SK-N-MC (cell line): ENCODE measurements around the gene KEAP1.
"Not testable (repeated sequence)": the region's sequence is repeated elsewhere in the genome, so short reads cannot be mapped to it uniquely, and the experiment has no call there.

ENCODE experiments used
- DNase-seq: peaks from one replicate; pipeline ENCODE4 v3.0.0-alpha.2; 2011; ENCODE audit warnings: low read depth, low spot score
- H3K27ac ChIP-seq: fragments of 200-600 bp; sonication (generic); 2 replicates; pipeline ENCODE4 v1.5.1; 2016; ENCODE audit warnings: mixed run types
- H3K36me3 ChIP-seq: fragments of 200-600 bp; sonication (generic); 2 replicates; pipeline ENCODE4 v1.6.1; 2017; ENCODE audit warnings: antibody characterized with exemption, low read length, mixed read lengths; ENCODE audit not compliant: insufficient read depth
- H3K4me3 ChIP-seq: fragments of 200-600 bp; sonication (generic); 2 replicates; pipeline ENCODE4 v1.5.1; 2016
- H3K9ac ChIP-seq: fragments of 200-600 bp; sonication (generic); 2 replicates; pipeline ENCODE4 v1.8.0; 2017; ENCODE audit warnings: mixed run types, mixed read lengths; ENCODE audit not compliant: insufficient read length
- H3K9me3 ChIP-seq: fragments of 200-600 bp; sonication (generic); 2 replicates; pipeline ENCODE4 v1.6.1; 2017; ENCODE audit warnings: low read depth, mild to moderate bottlenecking, antibody characterized with exemption, low read length, moderate library complexity, mixed read lengths
- EZH2 ChIP-seq: fragments of 200-600 bp; sonication (generic); IDR thresholded peaks from one replicate; pipeline ENCODE4 v1.6.1; 2017; ENCODE audit warnings: antibody characterized with exemption
- FOXP2 ChIP-seq: optimal IDR thresholded peaks from 2 replicates; pipeline ENCODE3; 2011; ENCODE audit warnings: mild to moderate bottlenecking, moderate library complexity; ENCODE audit not compliant: insufficient read depth; ENCODE audit errors: extremely low read length, control extremely low read depth
- POLR2AphosphoS5 ChIP-seq: IDR thresholded peaks from 2 replicates; pipeline ENCODE4 v1.6.1; 2012; ENCODE audit warnings: mild to moderate bottlenecking, low read depth, low read length, borderline replicate concordance

The KEAP1 gene

GRCh38 chr19:10532457-10532856 lies 29.3 kb upstream of the KEAP1 start:
- Histone ChIP-seq H3K9ac (no peak overlapping the region), H3K27ac (no peak overlapping the region), H3K4me3 (no peak overlapping the region), H3K36me3 (no peaks in the 10 kb centered on the region), H3K9me3 (no peaks in the 10 kb centered on the region)
- DNase-seq: no peak
- TF ChIP-seq POLR2AphosphoS5: no peak
- no peak for TF ChIP-seq FOXP2
- no peak for TF ChIP-seq EZH2

GRCh38 chr19:10526887-10527286 lies 23.7 kb upstream of the KEAP1 start:
- H3K4me3 ChIP-seq, H3K9ac ChIP-seq, DNase-seq, H3K27ac ChIP-seq, H3K9me3 ChIP-seq, H3K36me3 ChIP-seq: not testable (repeated sequence)

- Histone ChIP-seq H3K9ac (no peak overlapping the region), H3K9me3 (no peaks in the 10 kb centered on the region), H3K36me3 (no peaks in the 10 kb centered on the region), H3K27ac (no peak overlapping the region), H3K4me3 (no peak overlapping the region)
- no peak for DNase-seq
- TF ChIP-seq EZH2 (no peak), POLR2AphosphoS5 (no peak), FOXP2 (no peak)
Measured at GRCh38 chr19:10525636-10526035, 22.5 kb upstream of the KEAP1 start.

- Histone ChIP-seq H3K4me3 (no peak overlapping the region), H3K9ac (no peak overlapping the region), H3K27ac (no peak overlapping the region), H3K36me3 (no peaks in the 10 kb centered on the region), H3K9me3 (no peaks in the 10 kb centered on the region)
- TF ChIP-seq POLR2AphosphoS5 (no peak), FOXP2 (no peak), EZH2 (no peak)
- no peak for DNase-seq
Measured at GRCh38 chr19:10523135-10523636, 20.0 kb upstream of the KEAP1 start.

- TF ChIP-seq EZH2 (no peak), POLR2AphosphoS5 (no peak), FOXP2 (no peak)
- no peaks in the 10 kb centered on the region for H3K36me3 ChIP-seq
- no peak overlapping the region for H3K4me3 ChIP-seq
- H3K9ac ChIP-seq: no peak overlapping the region
- H3K27ac ChIP-seq: no peak overlapping the region
- DNase-seq: no peak
- no peaks in the 10 kb centered on the region for H3K9me3 ChIP-seq
Measured at GRCh38 chr19:10521461-10522171, 18.5 kb upstream of the KEAP1 start.

GRCh38 chr19:10520652-10521318 lies 17.6 kb upstream of the KEAP1 start:
- H3K27ac ChIP-seq: no peak overlapping the region
- DNase-seq: no peak

GRCh38 chr19:10519421-10519820 lies 16.3 kb upstream of the KEAP1 start:
- H3K36me3 ChIP-seq: no peaks in the 10 kb centered on the region; the same call in 1 of the 2 replicates
- TF ChIP-seq EZH2: no peak
- no peak for TF ChIP-seq POLR2AphosphoS5
- TF ChIP-seq FOXP2: no peak

More at GRCh38 chr19:10520652-10521318, 17.6 kb upstream of the KEAP1 start:
- no peak overlapping the region for H3K4me3 ChIP-seq
- H3K36me3 ChIP-seq: no peaks in the 10 kb centered on the region
- H3K9me3 ChIP-seq: no peaks in the 10 kb centered on the region
- no peak for TF ChIP-seq POLR2AphosphoS5
- TF ChIP-seq EZH2: no peak
- no peak for TF ChIP-seq FOXP2
- no peak overlapping the region for H3K9ac ChIP-seq

GRCh38 chr19:10518444-10519361 lies 15.5 kb upstream of the KEAP1 start:
- Histone ChIP-seq H3K9me3 (no peaks in the 10 kb centered on the region), H3K36me3 (no peaks in the 10 kb centered on the region; the same call in 1 of the 2 replicates), H3K4me3 (peak overlapping the region; percentile 86; the same call in 1 of the 2 replicates), H3K27ac (no peak overlapping the region), H3K9ac (no peak overlapping the region)
- no peak for DNase-seq
- TF ChIP-seq FOXP2: no peak
- TF ChIP-seq POLR2AphosphoS5: no peak
- TF ChIP-seq EZH2: no peak

More at GRCh38 chr19:10519421-10519820, 16.3 kb upstream of the KEAP1 start:
- no peak for DNase-seq
- Histone ChIP-seq H3K27ac (no peak overlapping the region), H3K9ac (no peak overlapping the region), H3K9me3 (no peaks in the 10 kb centered on the region), H3K4me3 (no peak overlapping the region)
